GM10266 (cell line): ENCODE data around the gene KRTAP10-9.
"Not testable (repeated sequence)": the region's sequence is repeated elsewhere in the genome, so short reads cannot be mapped to it uniquely, and the experiment has no call there.

Experiments
- DNase-seq: peaks from one replicate; pipeline ENCODE4 v3.0.0; 2012; ENCODE audit errors: extremely low spot score
- CTCF ChIP-seq: IDR thresholded peaks from 2 replicates; pipeline ENCODE4 v1.5.1; 2012; ENCODE audit warnings: mild to moderate bottlenecking, low read depth; ENCODE audit not compliant: control insufficient read depth, insufficient read depth; ENCODE audit errors: missing control alignments

Gene KRTAP10-9

GRCh38 chr21:44606495-44606894 is 20.4 kb upstream of the KRTAP10-9 start:
- no peak for DNase-seq
- no peak for TF ChIP-seq CTCF

GRCh38 chr21:44609193-44609592 is 17.7 kb upstream of the KRTAP10-9 start:
- no peak for TF ChIP-seq CTCF
- no peak for DNase-seq

GRCh38 chr21:44610157-44610843 is 16.6 kb upstream of the KRTAP10-9 start:
- not testable (repeated sequence) for DNase-seq

GRCh38 chr21:44611551-44611950 is 15.3 kb upstream of the KRTAP10-9 start:
- no peak for DNase-seq
- TF ChIP-seq CTCF, result no peak

- no peak for TF ChIP-seq CTCF
Observed at GRCh38 chr21:44612029-44612486, 14.8 kb upstream of the KRTAP10-9 start, which contains the start of gene KRTAP10-8. Gene KRTAP10-8, plus strand, starts transcription at chr21:44612079. Its CDS starts 22 bp downstream, at chr21:44612101.

GRCh38 chr21:44612669-44613229 is 14.1 kb upstream of the KRTAP10-9 start:
- no peak for DNase-seq
- TF ChIP-seq CTCF, result no peak

More at GRCh38 chr21:44612029-44612486, 14.8 kb upstream of the KRTAP10-9 start, which contains the start of gene KRTAP10-8:
- no peak for DNase-seq

GRCh38 chr21:44613386-44614155 is 13.3 kb upstream of the KRTAP10-9 start:
- no peak for DNase-seq
- no peak for TF ChIP-seq CTCF
